Fibroblast of the conjunctiva (primary cell): Measurements from ENCODE around the gene GSTT2.
"Not testable (repeated sequence)": the region's sequence is repeated elsewhere in the genome, so short reads cannot be mapped to it uniquely, and the experiment has no call there.

Source experiments
- DNase-seq: peaks from one replicate; pipeline ENCODE4 v3.0.0-alpha.2; 2010; ENCODE audit warnings: low read depth

The GSTT2 gene

GRCh38 chr22:23974836-23975352 is 5.0 kb upstream of the GSTT2 start:
- DNase-seq, result not testable (repeated sequence)

- not testable (repeated sequence) for DNase-seq
Observed at GRCh38 chr22:23977304-23977703, 2.6 kb upstream of the GSTT2 start.

- not testable (repeated sequence) for DNase-seq
Observed at GRCh38 chr22:23980567-23980966, 633 bp downstream of the GSTT2 start.

- peak; percentile 13 for DNase-seq
Observed at GRCh38 chr22:23984430-23984829, 4.5 kb downstream of the GSTT2 start.

- not testable (repeated sequence) for DNase-seq
Observed at GRCh38 chr22:23986089-23986488, 6.2 kb downstream of the GSTT2 start.

GRCh38 chr22:23986538-23987178 is 6.7 kb downstream of the GSTT2 start:
- not testable (repeated sequence) for DNase-seq

GRCh38 chr22:23989583-23990244 is 9.8 kb downstream of the GSTT2 start:
- not testable (repeated sequence) for DNase-seq

- not testable (repeated sequence) for DNase-seq
Observed at GRCh38 chr22:23993080-23993479, 13.1 kb downstream of the GSTT2 start.

- not testable (repeated sequence) for DNase-seq
Observed at GRCh38 chr22:23993581-23994177, 13.7 kb downstream of the GSTT2 start.

- DNase-seq, result no peak
Observed at GRCh38 chr22:23997092-23997491, 17.2 kb downstream of the GSTT2 start.

- DNase-seq, result not testable (repeated sequence)
Observed at GRCh38 chr22:23999779-24000178, 19.8 kb downstream of the GSTT2 start.

- DNase-seq, result no peak
Observed at GRCh38 chr22:24001314-24001713, 21.4 kb downstream of the GSTT2 start.

- no peak for DNase-seq
Observed at GRCh38 chr22:24002272-24002671, 22.3 kb downstream of the GSTT2 start.

- no peak for DNase-seq
Observed at GRCh38 chr22:24002851-24003250, 22.9 kb downstream of the GSTT2 start.

GRCh38 chr22:24003887-24004286 is 24.0 kb downstream of the GSTT2 start:
- no peak for DNase-seq

- DNase-seq, result no peak
Observed at GRCh38 chr22:24005201-24005600, 25.3 kb downstream of the GSTT2 start, which contains the start of gene GSTT4. GSTT4 (minus strand) TSS chr22:24005453; CDS start chr22:24005356, 97 bp downstream.

GRCh38 chr22:24006207-24006913 is 26.4 kb downstream of the GSTT2 start:
- no peak for DNase-seq

- DNase-seq, result no peak
Observed at GRCh38 chr22:24006914-24007214, 26.9 kb downstream of the GSTT2 start.

GRCh38 chr22:24007253-24008021 is 27.5 kb downstream of the GSTT2 start:
- no peak for DNase-seq

- DNase-seq, result no peak
Observed at GRCh38 chr22:24008022-24008283, 28.0 kb downstream of the GSTT2 start.

- no peak for DNase-seq
Observed at GRCh38 chr22:24008381-24009226, 28.7 kb downstream of the GSTT2 start.
